Activated T-cell treated with anti-CD3 and anti-CD28 coated beads, Interleukin-2, amount 50 U/mL, for 72 hours (primary cell): ENCODE data around the gene SDCCAG8. TPM values are rescaled to one million over a fixed set of nuclear protein-coding genes. Genes with fewer than 3 reads are reported as not detected.

Experiments used
- ATAC-seq, 2 donors: fragments of 150-1000 bp; cut with Tn5 transposase; replicated peaks in 1 of 2; 2 replicates each; pipeline ENCODE4 v1.10.0; 2021; ENCODE audit warnings: moderate library complexity in 2 of 2, mild to moderate bottlenecking in 1 of 2
- DNase-seq, 2 donors: peaks; one replicate each; pipeline ENCODE4 v3.0.0; 2021 to 2022; ENCODE audit warnings: mixed read lengths in 1 of 2
- H3K27ac Mint-ChIP-seq: one replicate; pipeline ENCODE4 v1.8.0; 2022; ENCODE audit warnings: mild to moderate bottlenecking, moderate library complexity, mixed read lengths
- H3K27me3 Mint-ChIP-seq: one replicate; pipeline ENCODE4 v1.8.0; 2022; ENCODE audit warnings: low read depth, mixed read lengths
- H3K36me3 Mint-ChIP-seq, 2 donors: one replicate each; pipeline ENCODE4 v1.8.0; 2022; ENCODE audit warnings: mixed read lengths in 2 of 2, mild to moderate bottlenecking in 1 of 2; ENCODE audit not compliant: insufficient read depth in 2 of 2
- H3K4me1 Mint-ChIP-seq: one replicate; pipeline ENCODE4 v1.8.0; 2022; ENCODE audit warnings: low read depth, mixed read lengths
- H3K4me3 Mint-ChIP-seq, 2 donors: one replicate each; pipeline ENCODE4 v1.8.0; 2022; ENCODE audit warnings: mild to moderate bottlenecking in 2 of 2, mixed read lengths in 2 of 2, moderate library complexity in 2 of 2
- H3K9me3 Mint-ChIP-seq, 2 donors: one replicate each; pipeline ENCODE4 v1.8.0; 2022; ENCODE audit warnings: mixed read lengths in 2 of 2
- total RNA-seq, 2 donors: library from RNA; stranded (reverse); gene quantifications; one replicate each; pipeline ENCODE4 v1.2.3, GENCODE V29; 2022

The SDCCAG8 gene
- total RNA-seq, 2 donors from 2014 or later: 31.3 to 40.2 TPM

- DNase-seq (no peak), ATAC-seq (no peak)
- peaks cover 8% of the 10 kb centered on the region for H3K4me1 Mint-ChIP-seq
- H3K27ac Mint-ChIP-seq: no peak overlapping the region
- no peaks in the 10 kb centered on the region for H3K27me3 Mint-ChIP-seq
- no peak overlapping the region for H3K4me3 Mint-ChIP-seq
- H3K36me3 Mint-ChIP-seq: peaks cover 8 to 34% of the 10 kb centered on the region in 2 donors
- no peaks in the 10 kb centered on the region for H3K9me3 Mint-ChIP-seq
Measured at GRCh38 chr1:243273506-243273905, 17.7 kb downstream of the SDCCAG8 start.

DNA sequence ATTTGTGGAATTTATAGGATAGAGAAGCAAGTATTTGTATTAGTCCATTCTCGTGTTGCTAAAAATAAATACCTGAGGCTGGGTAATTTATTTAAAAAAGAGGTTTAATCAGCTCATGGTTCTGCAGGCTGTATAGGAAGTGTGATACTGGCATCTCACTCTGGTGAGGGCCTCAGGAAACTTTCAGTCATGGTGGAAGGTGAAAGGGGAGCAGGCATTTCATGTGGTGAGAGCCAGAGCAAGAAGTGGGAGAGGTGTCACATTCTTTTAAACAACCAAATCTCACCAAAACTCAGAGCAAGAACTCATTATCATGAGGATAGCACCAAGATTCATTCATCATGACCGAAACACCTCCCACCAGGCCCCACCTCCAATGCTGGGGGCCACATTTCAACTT, 18.1 kb downstream of the SDCCAG8 start:
- no peak for DNase-seq

GRCh38 chr1:243275316-243275715, 19.5 kb downstream of the SDCCAG8 start:
- Mint-ChIP-seq H3K4me1 (peaks cover 10% of the 10 kb centered on the region), H3K36me3 (peaks cover 8 to 32% of the 10 kb centered on the region in 2 donors), H3K27me3 (no peaks in the 10 kb centered on the region), H3K9me3 (no peaks in the 10 kb centered on the region), H3K4me3 (no peak overlapping the region), H3K27ac (no peak overlapping the region)
- ATAC-seq: no peak
- no peak for DNase-seq

More for the DNA sequence above, 18.1 kb downstream of the SDCCAG8 start:
- Mint-ChIP-seq H3K4me1 (peaks cover 8% of the 10 kb centered on the region), H3K9me3 (no peaks in the 10 kb centered on the region), H3K36me3 (peaks cover 8 to 32% of the 10 kb centered on the region in 2 donors), H3K4me3 (no peak overlapping the region), H3K27me3 (no peaks in the 10 kb centered on the region), H3K27ac (no peak overlapping the region)
- no peak for ATAC-seq

GRCh38 chr1:243280571-243281129, 24.8 kb downstream of the SDCCAG8 start:
- Mint-ChIP-seq H3K36me3 (peaks cover 9 to 29% of the 10 kb centered on the region in 2 donors), H3K4me1 (peaks cover 17% of the 10 kb centered on the region), H3K9me3 (no peaks in the 10 kb centered on the region), H3K4me3 (peak overlapping the region in 1 of 2 donors; percentile 13), H3K27ac (peak overlapping the region; percentile 52), H3K27me3 (no peaks in the 10 kb centered on the region)
- DNase-seq (no peak), ATAC-seq (no peak)

DNA sequence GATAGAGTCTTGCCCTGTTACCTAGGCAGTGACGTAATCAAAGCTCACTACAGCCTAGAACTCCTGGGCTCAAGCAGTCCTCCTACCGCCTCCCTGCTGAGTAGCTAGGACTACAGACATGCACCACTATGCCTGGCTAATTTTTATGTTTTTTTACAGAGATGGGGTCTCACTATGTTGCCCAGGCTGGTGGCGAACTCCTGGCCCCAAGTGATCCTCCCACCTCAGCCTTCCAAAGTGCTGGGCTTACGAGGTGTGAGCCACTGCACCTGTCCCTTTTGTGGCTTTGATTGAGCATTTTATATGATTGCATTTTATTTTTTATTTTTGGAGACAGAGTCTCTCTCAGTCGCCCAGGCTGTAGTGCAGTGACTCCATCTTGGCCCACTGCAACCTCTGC, 25.8 kb downstream of the SDCCAG8 start:
- no peaks in the 10 kb centered on the region for H3K27me3 Mint-ChIP-seq
- ATAC-seq (no peak), DNase-seq (no peak)
- no peak overlapping the region for H3K4me3 Mint-ChIP-seq
- H3K27ac Mint-ChIP-seq: no peak overlapping the region
- H3K9me3 Mint-ChIP-seq: no peaks in the 10 kb centered on the region
- H3K36me3 Mint-ChIP-seq: peaks cover 9 to 26% of the 10 kb centered on the region in 2 donors
- H3K4me1 Mint-ChIP-seq: peaks cover 26% of the 10 kb centered on the region

- Mint-ChIP-seq H3K4me1 (peaks cover 28% of the 10 kb centered on the region), H3K36me3 (peaks cover 14 to 30% of the 10 kb centered on the region in 2 donors), H3K27me3 (no peaks in the 10 kb centered on the region), H3K27ac (no peak overlapping the region), H3K4me3 (peak overlapping the region in 1 of 2 donors; percentile 10), H3K9me3 (no peaks in the 10 kb centered on the region)
- ATAC-seq (no peak), DNase-seq (no peak)
Measured at GRCh38 chr1:243286409-243287122, 30.7 kb downstream of the SDCCAG8 start.

DNA sequence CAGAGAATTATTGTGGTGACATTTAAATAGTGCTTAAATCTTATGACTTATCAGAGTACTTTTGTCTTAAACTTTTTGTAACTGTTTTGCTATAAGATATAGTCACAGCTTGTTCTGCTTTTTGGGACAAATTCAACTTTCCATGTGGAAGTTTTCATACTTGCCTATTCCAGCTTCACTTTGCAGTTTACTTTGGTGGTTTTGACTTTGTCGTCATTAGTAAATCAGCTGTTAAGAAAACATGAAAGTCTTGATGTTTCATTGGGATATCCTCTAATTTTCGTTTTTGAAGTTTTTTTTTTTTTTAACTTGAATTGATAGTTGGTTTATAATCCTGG, 31.3 kb downstream of the SDCCAG8 start:
- peak overlapping the region; percentile 21 for H3K27ac Mint-ChIP-seq
- peaks cover 28% of the 10 kb centered on the region for H3K4me1 Mint-ChIP-seq

GRCh38 chr1:243287652-243288051, 31.8 kb downstream of the SDCCAG8 start:
- ATAC-seq: peak; percentile 81 to 95
- peak overlapping the region; percentile 21 for H3K27ac Mint-ChIP-seq
- no peak for DNase-seq
- H3K4me1 Mint-ChIP-seq: peaks cover 28% of the 10 kb centered on the region
- H3K9me3 Mint-ChIP-seq: no peaks in the 10 kb centered on the region
- peaks cover 14 to 27% of the 10 kb centered on the region in 2 donors for H3K36me3 Mint-ChIP-seq
- H3K27me3 Mint-ChIP-seq: no peaks in the 10 kb centered on the region
- peak overlapping the region; percentile 13 to 25 for H3K4me3 Mint-ChIP-seq

More for the DNA sequence above, 31.3 kb downstream of the SDCCAG8 start:
- DNase-seq (no peak), ATAC-seq (no peak)
- Mint-ChIP-seq H3K4me3 (no peak overlapping the region), H3K27me3 (no peaks in the 10 kb centered on the region), H3K9me3 (no peaks in the 10 kb centered on the region), H3K36me3 (peaks cover 16 to 29% of the 10 kb centered on the region in 2 donors)

- peaks cover 0 to 2% of the 10 kb centered on the region in 2 donors for H3K9me3 Mint-ChIP-seq
- ATAC-seq: no peak
- H3K4me3 Mint-ChIP-seq: peak overlapping the region; percentile 13 to 25
- H3K27ac Mint-ChIP-seq: peak overlapping the region; percentile 21
- no peaks in the 10 kb centered on the region for H3K27me3 Mint-ChIP-seq
- H3K36me3 Mint-ChIP-seq: peaks cover 16 to 29% of the 10 kb centered on the region in 2 donors
- H3K4me1 Mint-ChIP-seq: peaks cover 28% of the 10 kb centered on the region
- DNase-seq: no peak
Measured at GRCh38 chr1:243288062-243288461, 32.2 kb downstream of the SDCCAG8 start.

GRCh38 chr1:243291292-243291691, 35.5 kb downstream of the SDCCAG8 start:
- H3K36me3 Mint-ChIP-seq: peaks cover 26 to 41% of the 10 kb centered on the region in 2 donors
- H3K4me1 Mint-ChIP-seq: peaks cover 21% of the 10 kb centered on the region
- H3K27ac Mint-ChIP-seq: no peak overlapping the region
- ATAC-seq (no peak), DNase-seq (no peak)
- no peaks in the 10 kb centered on the region for H3K27me3 Mint-ChIP-seq
- no peak overlapping the region for H3K4me3 Mint-ChIP-seq
- H3K9me3 Mint-ChIP-seq: peaks cover 8 to 10% of the 10 kb centered on the region in 2 donors

DNA sequence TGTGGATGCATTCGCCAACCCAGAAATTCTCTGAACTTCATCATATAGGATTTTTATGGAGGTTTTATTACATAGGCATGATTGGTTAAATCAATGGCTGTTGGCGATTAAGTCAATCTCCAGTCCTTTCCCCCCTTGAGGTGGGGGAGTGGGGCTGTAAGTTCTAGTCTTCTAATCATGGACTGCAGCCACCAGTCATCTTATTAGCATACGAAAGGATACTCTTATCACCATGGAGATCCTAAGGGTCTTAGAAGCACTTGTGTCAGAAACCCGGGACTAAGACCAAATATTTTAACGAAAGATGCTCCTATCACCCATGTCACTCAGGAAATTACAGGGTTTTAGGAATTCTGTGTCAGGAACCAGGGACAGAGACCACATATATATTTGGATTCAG, 36.3 kb downstream of the SDCCAG8 start:
- H3K27ac Mint-ChIP-seq: no peak overlapping the region
- no peak overlapping the region for H3K4me3 Mint-ChIP-seq
- H3K4me1 Mint-ChIP-seq: peaks cover 17% of the 10 kb centered on the region
- DNase-seq (no peak), ATAC-seq (no peak)
- peaks cover 30 to 46% of the 10 kb centered on the region in 2 donors for H3K36me3 Mint-ChIP-seq
- H3K9me3 Mint-ChIP-seq: peaks cover 10 to 11% of the 10 kb centered on the region in 2 donors
- no peaks in the 10 kb centered on the region for H3K27me3 Mint-ChIP-seq

DNA sequence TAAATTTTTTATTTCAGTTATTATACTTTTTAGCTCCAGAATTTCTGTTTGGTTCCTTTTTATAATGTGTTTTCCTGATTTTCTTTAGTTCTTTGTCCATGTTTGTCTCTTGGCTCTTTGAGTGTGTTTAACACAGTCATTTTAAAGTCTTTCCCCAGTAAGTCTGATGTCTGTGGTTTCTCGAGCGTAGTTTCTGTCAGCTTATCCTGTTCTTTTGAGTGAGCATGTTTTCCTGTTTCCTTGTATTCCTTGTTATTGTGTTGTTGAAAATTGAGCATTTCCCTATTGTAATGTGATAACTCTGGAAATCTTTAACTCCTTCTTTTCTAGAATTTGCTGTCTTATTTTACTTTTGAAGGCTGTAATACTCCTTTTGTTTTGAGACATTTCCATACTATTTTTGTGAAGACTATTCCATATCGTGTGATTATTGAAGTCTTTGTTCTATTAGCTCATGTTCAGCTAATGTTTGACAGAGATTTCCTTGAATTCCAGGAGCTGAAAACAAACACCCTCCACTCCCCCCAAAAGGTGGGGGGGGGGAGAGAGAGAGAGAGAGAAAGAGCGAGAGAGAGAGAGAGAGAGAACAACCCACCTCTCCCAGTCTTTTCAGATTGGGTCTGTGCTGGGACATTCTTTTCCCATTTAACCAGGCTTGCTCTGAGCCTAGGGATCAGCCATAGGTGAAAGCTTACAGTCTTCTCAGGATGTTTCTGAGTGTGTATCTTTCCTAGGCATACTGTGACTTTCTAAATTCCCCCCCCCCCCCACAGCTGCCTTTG, 38.3 kb downstream of the SDCCAG8 start:
- Mint-ChIP-seq H3K36me3 (peaks cover 29 to 48% of the 10 kb centered on the region in 2 donors), H3K27ac (peak overlapping the region; percentile 83), H3K4me1 (peaks cover 5% of the 10 kb centered on the region), H3K9me3 (peaks cover 10 to 11% of the 10 kb centered on the region in 2 donors), H3K4me3 (peak overlapping the region in 1 of 2 donors; percentile 29), H3K27me3 (no peaks in the 10 kb centered on the region)
- ATAC-seq (no peak), DNase-seq (no peak)

DNA sequence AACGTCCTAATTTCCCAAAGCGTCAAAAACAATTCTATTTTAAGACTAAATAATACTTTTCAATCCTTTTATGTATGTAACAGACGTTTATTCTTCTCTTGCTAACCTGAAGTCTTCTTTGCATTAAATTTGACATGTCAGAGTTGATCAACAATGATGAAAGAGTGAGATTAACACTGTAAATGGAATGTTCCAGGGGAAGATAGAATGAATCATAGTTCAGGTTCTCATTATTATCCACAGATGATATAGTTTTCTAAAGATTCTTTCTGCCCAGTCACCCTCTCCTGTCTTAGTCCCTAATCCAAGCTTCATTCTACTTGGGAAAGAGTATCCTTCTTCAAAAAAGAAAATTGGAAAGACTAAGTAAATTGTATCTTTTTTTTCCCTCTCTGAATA, 38.9 kb downstream of the SDCCAG8 start:
- Mint-ChIP-seq H3K4me3 (no peak overlapping the region), H3K4me1 (peaks cover 5% of the 10 kb centered on the region), H3K27ac (peak overlapping the region; percentile 83), H3K9me3 (peaks cover 10 to 11% of the 10 kb centered on the region in 2 donors), H3K36me3 (peaks cover 29 to 49% of the 10 kb centered on the region in 2 donors), H3K27me3 (no peaks in the 10 kb centered on the region)
- ATAC-seq: peak in 1 of 2 donors; percentile 24
- DNase-seq: no peak
